HepG2 (cell line): ENCODE measurements around the gene SLC9A4. TPM values are rescaled to one million over a fixed set of nuclear protein-coding genes. Genes with fewer than 3 reads are reported as not detected.

Experiments
- ATAC-seq: fragments of 200-7000 bp; cut with Tn5 transposase; 3 replicates; pipeline ENCODE4 v1.9.1; 2020; ENCODE audit warnings: mild to moderate bottlenecking, moderate library complexity
- BruUV-seq: library from RNA; stranded (reverse); fragments of 400-500 nt; replicated peaks from 2 replicates; lab custom pipeline; 2021; lab: Mats Ljungman, UMichigan
- CTCF ChIA-PET: fragments of 300-600 bp; formaldehyde crosslinking; extraction: SDS; loops from one replicate; lab custom pipeline; 2021; ENCODE audit warnings: low total read pairs, inconsistent platforms, low intra/inter-chr PET ratio; lab: Yijun Ruan, JAX
- POLR2A ChIA-PET: fragments of 350-600 bp; sonication (Branson Sonifier 250); formaldehyde crosslinking; loops from one replicate; lab custom pipeline; 2020; ENCODE audit warnings: antibody characterized with exemption, inconsistent platforms; lab: Yijun Ruan, JAX
- DNase-seq: peaks from one replicate; pipeline ENCODE4 v3.0.0-alpha.2; 2015; ENCODE audit warnings: low spot score
- FAIRE-seq: peaks from 3 replicates; lab custom pipeline; 2011; peaks lifted over from hg19 to GRCh38; lab: Jason Lieb, UNC
- H2AFZ ChIP-seq: one replicate; pipeline ENCODE4 v1.6.1; 2011; ENCODE audit warnings: low read length, inconsistent platforms
- H3K27ac ChIP-seq: fragments of 300-600 bp; 3 replicates; pipeline ENCODE4 v1.8.0; 2011; ENCODE audit warnings: mixed run types, mild to moderate bottlenecking, mixed read lengths, low read length, inconsistent platforms; ENCODE audit not compliant: insufficient read depth; ENCODE audit errors: extremely low read length
- H3K27me3 ChIP-seq, 2 experiments: fragments of 200-600 bp in 1 of 2; 2 replicates in 1 of 2; 3 replicates in 1 of 2; pipeline versions ENCODE4 v1.6.0 to v1.8.0; 2011; ENCODE audit warnings: low read length in 2 of 2, mild to moderate bottlenecking in 2 of 2, moderate library complexity in 2 of 2, inconsistent platforms in 1 of 2; ENCODE audit not compliant: insufficient read depth in 2 of 2, control insufficient read depth in 1 of 2
- H3K36me3 ChIP-seq, 2 experiments: fragments of 200-600 bp in 1 of 2; replicated peaks in 1 of 2; 2 replicates in 1 of 2; 3 replicates in 1 of 2; pipeline versions ENCODE4 v1.5.1 to v1.8.0; 2011; ENCODE audit warnings: low read length in 2 of 2, inconsistent platforms in 1 of 2; ENCODE audit not compliant: insufficient read depth in 2 of 2, control insufficient read depth in 1 of 2
- H3K4me1 ChIP-seq: 2 replicates; pipeline ENCODE4 v1.5.1; 2012; ENCODE audit warnings: low read length, inconsistent platforms; ENCODE audit not compliant: insufficient read depth
- H3K4me2 ChIP-seq: 2 replicates; pipeline ENCODE4 v1.6.0; 2011; ENCODE audit warnings: low read depth, low read length, inconsistent platforms
- H3K4me3 ChIP-seq, 3 experiments: fragments of 200-600 bp in 1 of 3; sonication (generic), shearing (Covaris generic) in 1 of 3; replicated peaks in 1 of 3; 2 replicates each; pipeline ENCODE4 v1.5.1; 2011 to 2016; ENCODE audit warnings: low read length in 3 of 3, inconsistent platforms in 2 of 3, low read depth in 2 of 3, mild to moderate bottlenecking in 2 of 3, control low read depth in 1 of 3, mixed read lengths in 1 of 3; ENCODE audit not compliant: insufficient read depth in 1 of 3
- H3K79me2 ChIP-seq: one replicate; pipeline ENCODE4 v1.6.1; 2011; ENCODE audit warnings: low read length, inconsistent platforms; ENCODE audit not compliant: insufficient read depth
- H3K9ac ChIP-seq: 2 replicates; pipeline ENCODE4 v1.6.0; 2011; ENCODE audit warnings: mild to moderate bottlenecking, low read depth, low read length, inconsistent platforms; ENCODE audit not compliant: insufficient read depth
- H3K9me3 ChIP-seq: 2 replicates; pipeline ENCODE4 v1.5.1; 2012; ENCODE audit warnings: mild to moderate bottlenecking, low read length
- H4K20me1 ChIP-seq: 2 replicates; pipeline ENCODE4 v1.6.0; 2011; ENCODE audit warnings: inconsistent platforms, mild to moderate bottlenecking, low read length, moderate library complexity; ENCODE audit not compliant: insufficient read depth
- EEA1 ChIP-seq: sonication (generic); formaldehyde crosslinking; IDR thresholded peaks from 2 replicates; pipeline ENCODE4 v1.5.1; 2020; ENCODE audit warnings: mild to moderate bottlenecking, missing genetic modification reagents, borderline replicate concordance
- FOSL2 ChIP-seq: sonication (generic); formaldehyde crosslinking; IDR thresholded peaks from 2 replicates; pipeline ENCODE4 v1.4.0; 2020; ENCODE audit warnings: missing genetic modification reagents
- MAFF ChIP-seq: IDR thresholded peaks from 2 replicates; pipeline ENCODE4 v1.6.1; 2011; ENCODE audit warnings: low read depth, low read length, improper control_type of control experiment
- MAFK ChIP-seq, 2 experiments: IDR thresholded peaks in 1 of 2; conservative IDR thresholded peaks in 1 of 2; 2 replicates each; pipeline ENCODE4 v1.6.1; 2011; ENCODE audit warnings: improper control_type of control experiment in 2 of 2, low read length in 2 of 2
- NFKBIZ ChIP-seq: IDR thresholded peaks from 2 replicates; pipeline ENCODE4 v1.6.1; 2018; ENCODE audit warnings: missing genetic modification reagents, missing compliant biosample characterization
- PITX1 ChIP-seq: sonication (generic); formaldehyde crosslinking; IDR thresholded peaks from 2 replicates; pipeline ENCODE4 v1.5.1; 2020; ENCODE audit warnings: mild to moderate bottlenecking, missing genetic modification reagents
- SIN3A ChIP-seq: IDR thresholded peaks from 2 replicates; pipeline ENCODE4 v1.6.1; 2011; ENCODE audit warnings: low read depth, mild to moderate bottlenecking, control low read depth, low read length, borderline replicate concordance
- TEAD3 ChIP-seq: optimal IDR thresholded peaks from 2 replicates; pipeline ENCODE3; 2016; ENCODE audit warnings: borderline replicate concordance
- U2AF2 ChIP-seq: fragments of 200-400 bp; formaldehyde crosslinking; IDR thresholded peaks from 2 replicates; pipeline ENCODE4 v1.6.1; 2017; ENCODE audit warnings: low read depth, mild to moderate bottlenecking, low read length
- ZNF607 ChIP-seq: sonication (generic); formaldehyde crosslinking; IDR thresholded peaks from 2 replicates; pipeline ENCODE4 v1.5.1; 2020; ENCODE audit warnings: missing genetic modification reagents, mild to moderate bottlenecking, borderline replicate concordance
- WGBS: methylation state at CpG from one replicate; pipeline ENCODE4 v1.1.6; 2017; ENCODE audit warnings: low lambda C conversion rate; 5-methylcytosine and 5-hydroxymethylcytosine counted together
- in situ Hi-C: cut with HindIII; loops from 2 replicates; pipeline ENCODE4 v1.10.0; 2017; ENCODE audit warnings: low pct_unique_long_range_greater_than_20kb; ENCODE audit not compliant: extremely low pct_ligation_motif_present
- intact Hi-C: fragments of 100-400 bp; cut with micrococcal nuclease; formaldehyde crosslinking; loops from one replicate; pipeline ENCODE4 v1.10.0; 2022; ENCODE audit not compliant: unreplicated experiment
- polyA plus RNA-seq, 8 experiments: library from polyadenylated mRNA; depleted of rRNA in 3 of 8; stranded (reverse) in 7 of 8; unstranded in 1 of 8; fragments of >200 nt; fragmentation: Illumina TruSeq in 4 of 8; extraction: Trizol in 4 of 8; gene quantifications; 2 replicates each; pipeline versions ENCODE4 v1.2.1 to v1.2.3, GENCODE V29; 2011 to 2016; ENCODE audit warnings: low read depth in 4 of 8, missing spikeins in 1 of 8, mixed read lengths in 1 of 8; ENCODE audit not compliant: insufficient read depth in 1 of 8
- total RNA-seq, 5 experiments: library from RNA; depleted of rRNA; stranded (reverse); fragments of >200 nt; fragmentation: Illumina TruSeq; extraction: Trizol; gene quantifications; 2 replicates each; pipeline ENCODE4 v1.2.3, GENCODE V29; 2016; ENCODE audit warnings: low read depth in 1 of 5
- TF ChIP-seq, protein P1 (sequence below): sonication (generic); formaldehyde crosslinking; IDR thresholded peaks from 2 replicates; pipeline ENCODE4 v1.4.0; 2020; ENCODE audit warnings: missing genetic modification reagents, borderline replicate concordance
- TF ChIP-seq, protein P2 (sequence below): sonication (generic); formaldehyde crosslinking; IDR thresholded peaks from 2 replicates; pipeline ENCODE4 v1.8.0; 2023; ENCODE audit warnings: mild to moderate bottlenecking, missing genetic modification reagents
- TF ChIP-seq, protein P3 (sequence below), 2 experiments: sonication (generic) in 1 of 2; formaldehyde crosslinking in 1 of 2; IDR thresholded peaks; 2 replicates each; pipeline versions ENCODE4 v1.4.0 to v1.6.1; 2016 to 2020; ENCODE audit warnings: borderline replicate concordance in 1 of 2, low read depth in 1 of 2, mild to moderate bottlenecking in 1 of 2, missing genetic modification reagents in 1 of 2

The SLC9A4 gene
- total and polyA plus RNA-seq, 2 of the 13 experiments (the other 11 are each of a cell fraction or from before 2014, with no cell fraction given), result not detected

DNA sequence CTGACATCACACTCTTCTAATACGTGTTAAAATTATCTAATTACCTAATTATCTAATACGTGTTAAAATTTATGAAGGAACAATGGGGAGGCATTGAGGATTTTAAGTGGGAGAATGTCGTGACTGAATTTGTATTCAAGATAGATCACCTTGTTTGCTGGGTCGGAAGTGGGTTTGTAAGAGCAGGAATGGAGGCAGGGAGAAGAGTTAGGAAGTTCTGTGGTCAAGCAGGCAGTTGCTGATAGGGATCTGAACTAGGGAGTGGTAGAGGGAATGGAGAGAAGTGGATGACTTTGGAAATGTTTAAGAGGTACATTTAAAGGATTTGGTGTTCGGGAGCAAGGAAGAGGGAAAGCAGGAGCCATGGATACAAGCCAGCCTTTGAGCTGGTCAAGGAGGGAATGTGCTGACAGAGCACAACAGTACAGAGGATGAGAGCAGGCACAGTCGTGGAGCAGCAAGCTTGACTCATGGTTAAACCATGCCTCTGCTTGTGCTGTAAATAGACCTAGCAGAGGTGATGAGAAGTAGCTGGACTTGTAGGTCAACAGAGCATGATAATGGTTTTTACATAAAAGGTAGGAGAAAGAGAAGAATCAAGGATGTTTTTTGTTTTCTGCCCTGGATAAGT, 33.8 kb upstream of the SLC9A4 start:
- no peaks in the 10 kb centered on the region for H3K9me3 ChIP-seq
- H4K20me1 ChIP-seq, result no peaks in the 10 kb centered on the region
- intact Hi-C loops, result no loop called here
- in situ Hi-C loops, result no loop called here
- DNase-seq (peak; percentile 10), FAIRE-seq (no peak), ATAC-seq (peak; percentile 69)
- BruUV-seq, result no TSS peak
- no peak overlapping the region for H3K9ac ChIP-seq
- no peak overlapping the region for H3K4me3 ChIP-seq
- no peak overlapping the region for H3K27ac ChIP-seq
- no peak overlapping the region for H2AFZ ChIP-seq
- 14% methylated on average over 6 of the region's 6 CpGs for WGBS
- H3K4me2 ChIP-seq, result no peak overlapping the region
- CTCF ChIA-PET, result no interaction called here
- H3K27me3 ChIP-seq, result peaks cover 0 to 10% of the 10 kb centered on the region in 2 experiments; a peak in 1 of 5 replicates
- H3K79me2 ChIP-seq, result no peaks in the 10 kb centered on the region
- TF ChIP-seq FOSL2 (CRISPR knock-in tag), result peak; percentile 46
- TF ChIP-seq NFKBIZ (CRISPR knock-in tag), result no peak
- TF ChIP-seq, protein P1, sequence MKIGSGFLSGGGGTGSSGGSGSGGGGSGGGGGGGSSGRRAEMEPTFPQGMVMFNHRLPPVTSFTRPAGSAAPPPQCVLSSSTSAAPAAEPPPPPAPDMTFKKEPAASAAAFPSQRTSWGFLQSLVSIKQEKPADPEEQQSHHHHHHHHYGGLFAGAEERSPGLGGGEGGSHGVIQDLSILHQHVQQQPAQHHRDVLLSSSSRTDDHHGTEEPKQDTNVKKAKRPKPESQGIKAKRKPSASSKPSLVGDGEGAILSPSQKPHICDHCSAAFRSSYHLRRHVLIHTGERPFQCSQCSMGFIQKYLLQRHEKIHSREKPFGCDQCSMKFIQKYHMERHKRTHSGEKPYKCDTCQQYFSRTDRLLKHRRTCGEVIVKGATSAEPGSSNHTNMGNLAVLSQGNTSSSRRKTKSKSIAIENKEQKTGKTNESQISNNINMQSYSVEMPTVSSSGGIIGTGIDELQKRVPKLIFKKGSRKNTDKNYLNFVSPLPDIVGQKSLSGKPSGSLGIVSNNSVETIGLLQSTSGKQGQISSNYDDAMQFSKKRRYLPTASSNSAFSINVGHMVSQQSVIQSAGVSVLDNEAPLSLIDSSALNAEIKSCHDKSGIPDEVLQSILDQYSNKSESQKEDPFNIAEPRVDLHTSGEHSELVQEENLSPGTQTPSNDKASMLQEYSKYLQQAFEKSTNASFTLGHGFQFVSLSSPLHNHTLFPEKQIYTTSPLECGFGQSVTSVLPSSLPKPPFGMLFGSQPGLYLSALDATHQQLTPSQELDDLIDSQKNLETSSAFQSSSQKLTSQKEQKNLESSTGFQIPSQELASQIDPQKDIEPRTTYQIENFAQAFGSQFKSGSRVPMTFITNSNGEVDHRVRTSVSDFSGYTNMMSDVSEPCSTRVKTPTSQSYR (CRISPR knock-in tag), result no peak
- TF ChIP-seq TEAD3 (CRISPR knock-in tag), result peak; percentile 56
- TF ChIP-seq EEA1 (CRISPR knock-in tag), result no peak
- TF ChIP-seq PITX1 (CRISPR knock-in tag), result no peak
- TF ChIP-seq U2AF2, result no peak
- peak; percentile 96 to 97 for TF ChIP-seq MAFK (conservative IDR thresholded peaks at IDR 0.05 in 1 of 2, IDR thresholded peaks at IDR 0.05 in 1 of 2; ENCODE audit: low read length in 2 of 2)
- no peak for TF ChIP-seq SIN3A
- TF ChIP-seq ZNF607, result no peak
- TF ChIP-seq, protein P2, sequence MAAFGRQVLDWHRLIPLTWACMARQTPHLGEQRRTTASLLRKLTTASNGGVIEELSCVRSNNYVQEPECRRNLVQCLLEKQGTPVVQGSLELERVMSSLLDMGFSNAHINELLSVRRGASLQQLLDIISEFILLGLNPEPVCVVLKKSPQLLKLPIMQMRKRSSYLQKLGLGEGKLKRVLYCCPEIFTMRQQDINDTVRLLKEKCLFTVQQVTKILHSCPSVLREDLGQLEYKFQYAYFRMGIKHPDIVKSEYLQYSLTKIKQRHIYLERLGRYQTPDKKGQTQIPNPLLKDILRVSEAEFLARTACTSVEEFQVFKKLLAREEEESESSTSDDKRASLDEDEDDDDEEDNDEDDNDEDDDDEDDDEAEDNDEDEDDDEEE (CRISPR knock-in tag), result no peak
- TF ChIP-seq, protein P3, sequence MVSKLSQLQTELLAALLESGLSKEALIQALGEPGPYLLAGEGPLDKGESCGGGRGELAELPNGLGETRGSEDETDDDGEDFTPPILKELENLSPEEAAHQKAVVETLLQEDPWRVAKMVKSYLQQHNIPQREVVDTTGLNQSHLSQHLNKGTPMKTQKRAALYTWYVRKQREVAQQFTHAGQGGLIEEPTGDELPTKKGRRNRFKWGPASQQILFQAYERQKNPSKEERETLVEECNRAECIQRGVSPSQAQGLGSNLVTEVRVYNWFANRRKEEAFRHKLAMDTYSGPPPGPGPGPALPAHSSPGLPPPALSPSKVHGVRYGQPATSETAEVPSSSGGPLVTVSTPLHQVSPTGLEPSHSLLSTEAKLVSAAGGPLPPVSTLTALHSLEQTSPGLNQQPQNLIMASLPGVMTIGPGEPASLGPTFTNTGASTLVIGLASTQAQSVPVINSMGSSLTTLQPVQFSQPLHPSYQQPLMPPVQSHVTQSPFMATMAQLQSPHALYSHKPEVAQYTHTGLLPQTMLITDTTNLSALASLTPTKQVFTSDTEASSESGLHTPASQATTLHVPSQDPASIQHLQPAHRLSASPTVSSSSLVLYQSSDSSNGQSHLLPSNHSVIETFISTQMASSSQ (IDR thresholded peaks at IDR 0.05; ENCODE audit: low read depth), result no peak
- TF ChIP-seq, protein P3 (CRISPR knock-in tag; IDR thresholded peaks at IDR 0.05; ENCODE audit: borderline replicate concordance), result no peak
- peak; percentile 95 for TF ChIP-seq MAFF
- no peaks in the 10 kb centered on the region for H3K36me3 ChIP-seq
- no peaks in the 10 kb centered on the region for H3K4me1 ChIP-seq
- POLR2A ChIA-PET, result no interaction called here
